Upper lobe of left lung (tissue), 6 donors: ENCODE data around the gene PPFIA3. TPM values are rescaled to one million over a fixed set of nuclear protein-coding genes. Genes with fewer than 3 reads are reported as not detected.

ENCODE experiments used
- ATAC-seq, 2 donors: fragments of 200-7000 bp; cut with Tn5 transposase; one replicate each; pipeline ENCODE4 v1.9.1; 2022; ENCODE audit warnings: mild to moderate bottlenecking in 2 of 2, moderate library complexity in 2 of 2; ENCODE audit not compliant: low FRiP score in 2 of 2
- DNase-seq, 2 donors: peaks; one replicate each; pipeline ENCODE4 v3.0.0-alpha.2; 2019 to 2020
- H3K27ac ChIP-seq, 4 donors: fragments of 200-600 bp; sonication (generic); one replicate each; pipeline ENCODE4 v1.5.1; 2016 to 2019
- H3K27me3 ChIP-seq, 4 donors: fragments of 200-600 bp; sonication (generic); one replicate each; pipeline ENCODE4 v1.5.1; 2017 to 2019
- H3K36me3 ChIP-seq, 4 donors: fragments of 200-600 bp; sonication (generic); one replicate each; pipeline ENCODE4 v1.5.1; 2016 to 2019
- H3K4me1 ChIP-seq, 4 donors: fragments of 200-600 bp; sonication (generic); one replicate each; pipeline ENCODE4 v1.5.1; 2018 to 2019
- H3K4me3 ChIP-seq, 4 donors: fragments of 200-600 bp; sonication (generic); one replicate each; pipeline ENCODE4 v1.5.1; 2017 to 2019; ENCODE audit warnings: mild to moderate bottlenecking in 2 of 4, moderate library complexity in 1 of 4
- H3K9me3 ChIP-seq, 4 donors: fragments of 200-600 bp; sonication (generic); one replicate each; pipeline ENCODE4 v1.5.1; 2018 to 2019
- CTCF ChIP-seq, 6 experiments: fragments of 450-650 bp in 4 of 6; fragments of 200-600 bp in 2 of 6; sonication (generic) in 2 of 6; IDR thresholded peaks; one replicate each; pipeline ENCODE4 v1.5.1; 2016 to 2019; ENCODE audit warnings: antibody characterized with exemption in 6 of 6
- EP300 ChIP-seq, 4 donors: sonication (generic); formaldehyde crosslinking; IDR thresholded peaks; one replicate each; pipeline ENCODE4 v1.5.1; 2017; ENCODE audit warnings: antibody characterized with exemption in 4 of 4, control low read depth in 2 of 4
- POLR2A ChIP-seq, 4 donors: fragments of 450-650 bp; IDR thresholded peaks; one replicate each; pipeline ENCODE4 v1.5.1; 2016 to 2017; ENCODE audit warnings: antibody characterized with exemption in 4 of 4, mild to moderate bottlenecking in 2 of 4
- POLR2AphosphoS5 ChIP-seq, 2 donors: sonication (generic); formaldehyde crosslinking; IDR thresholded peaks; one replicate each; pipeline ENCODE4 v1.5.1; 2017; ENCODE audit warnings: antibody characterized with exemption in 2 of 2
- WGBS, 2 donors: methylation state at CpG; one replicate each; pipeline ENCODE4 v1.1.5; 2017 to 2018; 5-methylcytosine and 5-hydroxymethylcytosine counted together
- total RNA-seq, 6 donors: library from RNA; depleted of rRNA in 4 of 6; stranded (reverse); fragments of >200 nt in 4 of 6; gene quantifications; one replicate each; pipeline versions ENCODE4 v1.1.0 to v1.2.1, GENCODE V29; 2016 to 2021
- donor health status: DM: no; HTN: no; CAD: no; lungs with moderate emphysema.
- donor health status: DM: no; HTN: yes; CAD: no; lungs with severe emphysema.

Gene PPFIA3
- total RNA-seq, 6 donors from 2014 or later: 2.4 to 11.5 (median 5.9) TPM

GRCh38 chr19:49127674-49128544, 8.6 kb downstream of the PPFIA3 start:
- ATAC-seq (peak; percentile 99), DNase-seq (peak; percentile 96 to 98)
- H3K27ac ChIP-seq: peak overlapping the region in 3 of 4 donors; percentile 28 to 78 (median 66)
- TF ChIP-seq EP300 (IDR thresholded peaks at IDR 0.05) (no peak), POLR2A (IDR thresholded peaks at IDR 0.05) (no peak), POLR2AphosphoS5 (IDR thresholded peaks at IDR 0.05) (peak in 1 of 2 donors; percentile 51), CTCF (IDR thresholded peaks at IDR 0.05) (peak in 4 of 6 experiments; percentile 42 to 64 (median 59))
- H3K9me3 ChIP-seq: no peaks in the 10 kb centered on the region
- peak overlapping the region in 3 of 4 donors; percentile 35 to 45 (median 44) for H3K4me3 ChIP-seq
- H3K27me3 ChIP-seq: no peaks in the 10 kb centered on the region
- WGBS, 2 donors: 6% methylated on average over 25 to 34 of the region's 63 CpGs
- peaks cover 6 to 22% (median 14%) of the 10 kb centered on the region in 4 donors for H3K4me1 ChIP-seq
- H3K36me3 ChIP-seq: no peaks in the 10 kb centered on the region

- H3K27ac ChIP-seq: peak overlapping the region in 3 of 4 donors; percentile 28 to 66 (median 57)
- no peaks in the 10 kb centered on the region for H3K27me3 ChIP-seq
- TF ChIP-seq CTCF (IDR thresholded peaks at IDR 0.05) (no peak), POLR2A (IDR thresholded peaks at IDR 0.05) (no peak), POLR2AphosphoS5 (IDR thresholded peaks at IDR 0.05) (no peak), EP300 (IDR thresholded peaks at IDR 0.05) (no peak)
- peak overlapping the region in 3 of 4 donors; percentile 35 to 45 (median 44) for H3K4me3 ChIP-seq
- no peaks in the 10 kb centered on the region for H3K36me3 ChIP-seq
- 23 to 62% methylated on average over 15 of the region's 15 CpGs for WGBS, 2 donors
- ATAC-seq (no peak), DNase-seq (peak in 1 of 2 donors; percentile 54)
- no peaks in the 10 kb centered on the region for H3K9me3 ChIP-seq
- peaks cover 13 to 30% (median 22%) of the 10 kb centered on the region in 4 donors for H3K4me1 ChIP-seq
These were observed 9.3 kb downstream of the PPFIA3 start for GRCh38 chr19:49128545-49129237.

GRCh38 chr19:49129238-49129583, 9.9 kb downstream of the PPFIA3 start:
- DNase-seq (peak; percentile 28 to 83), ATAC-seq (no peak)
- 35 to 75% methylated on average over 16 of the region's 16 CpGs for WGBS, 2 donors
- no peak overlapping the region for H3K27ac ChIP-seq
- no peaks in the 10 kb centered on the region for H3K36me3 ChIP-seq
- H3K4me3 ChIP-seq: no peak overlapping the region
- TF ChIP-seq CTCF (IDR thresholded peaks at IDR 0.05): no peak
- no peak for TF ChIP-seq POLR2AphosphoS5 (IDR thresholded peaks at IDR 0.05)
- TF ChIP-seq EP300 (IDR thresholded peaks at IDR 0.05): no peak
- TF ChIP-seq POLR2A (IDR thresholded peaks at IDR 0.05): no peak
- no peaks in the 10 kb centered on the region for H3K9me3 ChIP-seq
- peaks cover 18 to 35% (median 27%) of the 10 kb centered on the region in 4 donors for H3K4me1 ChIP-seq
- H3K27me3 ChIP-seq: no peaks in the 10 kb centered on the region

GRCh38 chr19:49130325-49130724, 11.0 kb downstream of the PPFIA3 start:
- no peak for TF ChIP-seq POLR2AphosphoS5 (IDR thresholded peaks at IDR 0.05)
- TF ChIP-seq CTCF (IDR thresholded peaks at IDR 0.05): no peak
- no peak for TF ChIP-seq EP300 (IDR thresholded peaks at IDR 0.05)
- TF ChIP-seq POLR2A (IDR thresholded peaks at IDR 0.05): no peak
- no peak overlapping the region for H3K27ac ChIP-seq
- DNase-seq (peak in 1 of 2 donors; percentile 78), ATAC-seq (no peak)
- 96% methylated on average over 18 to 24 of the region's 24 CpGs for WGBS, 2 donors
- no peak overlapping the region for H3K4me3 ChIP-seq
- no peaks in the 10 kb centered on the region for H3K27me3 ChIP-seq
- no peaks in the 10 kb centered on the region for H3K9me3 ChIP-seq
- peaks cover 19 to 40% (median 28%) of the 10 kb centered on the region in 4 donors for H3K4me1 ChIP-seq
- H3K36me3 ChIP-seq: no peaks in the 10 kb centered on the region
